ENCODE results near the gene CNP. TPM values are rescaled to one million over a fixed set of nuclear protein-coding genes. Genes with fewer than 3 reads are reported as not detected.

Gene CNP
- total RNA-seq, 4 donors from 2014 or later, result 41.8 to 65.2 (median 53.8) TPM

DNA sequence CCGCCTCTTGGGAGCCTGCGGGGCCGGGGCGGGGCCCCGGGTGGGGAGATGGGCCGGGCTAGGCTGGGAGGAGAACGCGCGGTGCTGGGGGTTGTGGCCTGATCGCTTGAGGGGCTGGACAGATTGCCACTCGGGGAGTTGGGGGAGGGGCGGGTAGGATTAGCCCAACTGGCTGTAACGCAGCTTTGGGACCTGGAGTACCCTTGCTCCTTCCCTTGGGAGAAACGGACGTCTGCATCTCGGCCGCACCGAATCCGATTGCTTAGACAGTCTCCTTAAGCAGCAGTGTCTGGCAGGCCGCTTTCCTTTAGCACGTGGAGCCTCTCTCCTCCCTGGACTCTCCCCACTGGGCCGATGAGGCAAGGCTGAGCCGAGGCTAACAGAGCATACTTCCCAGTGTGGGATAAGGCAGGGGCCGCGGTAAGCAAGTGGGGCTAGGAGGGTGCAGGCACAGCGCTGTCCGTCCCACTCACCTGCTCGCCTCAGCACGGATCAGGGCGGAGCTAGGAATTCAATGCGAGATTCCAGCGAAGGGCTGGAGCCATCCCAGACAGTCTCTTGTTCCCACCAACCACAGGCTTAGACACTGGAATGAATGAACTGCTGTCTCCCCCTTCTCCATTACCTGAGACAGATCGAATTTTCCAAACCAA is 47.3 kb upstream of the CNP start:
- WGBS, 2 donors, result 3 to 7% methylated on average over 4 to 20 of the region's 33 CpGs
- no peak for TF ChIP-seq POLR2A (IDR thresholded peaks at IDR 0.05)
- TF ChIP-seq, protein P1, sequence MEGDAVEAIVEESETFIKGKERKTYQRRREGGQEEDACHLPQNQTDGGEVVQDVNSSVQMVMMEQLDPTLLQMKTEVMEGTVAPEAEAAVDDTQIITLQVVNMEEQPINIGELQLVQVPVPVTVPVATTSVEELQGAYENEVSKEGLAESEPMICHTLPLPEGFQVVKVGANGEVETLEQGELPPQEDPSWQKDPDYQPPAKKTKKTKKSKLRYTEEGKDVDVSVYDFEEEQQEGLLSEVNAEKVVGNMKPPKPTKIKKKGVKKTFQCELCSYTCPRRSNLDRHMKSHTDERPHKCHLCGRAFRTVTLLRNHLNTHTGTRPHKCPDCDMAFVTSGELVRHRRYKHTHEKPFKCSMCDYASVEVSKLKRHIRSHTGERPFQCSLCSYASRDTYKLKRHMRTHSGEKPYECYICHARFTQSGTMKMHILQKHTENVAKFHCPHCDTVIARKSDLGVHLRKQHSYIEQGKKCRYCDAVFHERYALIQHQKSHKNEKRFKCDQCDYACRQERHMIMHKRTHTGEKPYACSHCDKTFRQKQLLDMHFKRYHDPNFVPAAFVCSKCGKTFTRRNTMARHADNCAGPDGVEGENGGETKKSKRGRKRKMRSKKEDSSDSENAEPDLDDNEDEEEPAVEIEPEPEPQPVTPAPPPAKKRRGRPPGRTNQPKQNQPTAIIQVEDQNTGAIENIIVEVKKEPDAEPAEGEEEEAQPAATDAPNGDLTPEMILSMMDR (IDR thresholded peaks at IDR 0.05), result no peak
- Histone ChIP-seq H3K4me3 (replicated peaks in 1 of 3) (peak overlapping the region in 1 of 3 donors; percentile 73), H3K27ac (peak overlapping the region; percentile 41 to 81 (median 79)), H3K27me3 (no peaks in the 10 kb centered on the region), H3K36me3 (no peaks in the 10 kb centered on the region), H3K9me3 (no peaks in the 10 kb centered on the region), H3K4me1 (peaks cover 18 to 25% of the 10 kb centered on the region in 2 donors)
- intact Hi-C loops (cut with DNase I), result no loop called here
- no peak for DNase-seq

GRCh38 chr17:41919840-41920579 is 46.6 kb upstream of the CNP start:
- H3K36me3 ChIP-seq, result no peaks in the 10 kb centered on the region
- peaks cover 18 to 25% of the 10 kb centered on the region in 2 donors for H3K4me1 ChIP-seq
- no peaks in the 10 kb centered on the region for H3K9me3 ChIP-seq
- DNase-seq, result peak; percentile 50 to 55
- WGBS, 2 donors, result 58 to 76% methylated on average over 7 of the region's 7 CpGs
- peak overlapping the region in 2 of 3 donors; percentile 41 to 79 for H3K27ac ChIP-seq
- H3K4me3 ChIP-seq (replicated peaks in 1 of 3), result no peak overlapping the region
- intact Hi-C loops (cut with DNase I), result no loop called here
- TF ChIP-seq POLR2A (IDR thresholded peaks at IDR 0.05), result no peak
- TF ChIP-seq, protein P1 (IDR thresholded peaks at IDR 0.05), result no peak
- H3K27me3 ChIP-seq, result no peaks in the 10 kb centered on the region

- H3K4me3 ChIP-seq (replicated peaks in 1 of 3), result no peak overlapping the region
- 97% methylated on average over 5 of the region's 5 CpGs for WGBS, 2 donors
- intact Hi-C loops (cut with DNase I), result no loop called here
- TF ChIP-seq, protein P1 (IDR thresholded peaks at IDR 0.05), result no peak
- TF ChIP-seq POLR2A (IDR thresholded peaks at IDR 0.05), result no peak
- H3K27ac ChIP-seq, result no peak overlapping the region
- H3K27me3 ChIP-seq, result no peaks in the 10 kb centered on the region
- no peak for DNase-seq
- peaks cover 18 to 25% of the 10 kb centered on the region in 2 donors for H3K4me1 ChIP-seq
- H3K9me3 ChIP-seq, result no peaks in the 10 kb centered on the region
- no peaks in the 10 kb centered on the region for H3K36me3 ChIP-seq
These were observed 46.0 kb upstream of the CNP start for GRCh38 chr17:41920580-41920955.

DNA sequence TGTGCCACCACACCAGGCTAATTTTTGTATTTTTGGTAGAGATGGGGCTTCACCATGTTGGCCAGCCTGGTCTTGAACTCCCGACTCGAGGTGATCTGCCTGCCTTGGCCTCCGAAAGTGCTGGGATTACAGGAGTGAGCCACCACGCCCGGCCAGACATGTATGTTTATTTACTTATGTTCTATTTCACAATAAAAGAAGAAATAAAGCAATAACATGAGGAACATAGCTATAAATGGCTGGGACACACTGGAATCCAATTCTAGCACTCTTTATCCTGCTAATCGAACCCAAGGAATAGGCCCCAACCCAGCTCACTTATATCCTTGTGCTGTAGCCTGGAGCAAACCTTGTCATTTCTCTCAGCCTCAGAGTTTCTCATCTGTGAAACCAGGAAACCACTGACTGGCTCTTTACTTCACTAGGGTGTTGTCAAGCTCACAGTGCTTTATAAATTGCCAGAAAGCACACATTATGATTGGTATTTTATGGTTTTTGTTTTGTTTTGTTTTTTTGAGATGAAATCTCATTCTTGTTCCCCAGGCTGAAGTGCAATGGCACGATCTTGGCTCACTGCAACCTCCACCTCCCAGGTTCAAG is 40.5 kb upstream of the CNP start:
- no peak for DNase-seq
- Histone ChIP-seq H3K4me1 (peaks cover 7 to 11% of the 10 kb centered on the region in 2 donors), H3K9me3 (no peaks in the 10 kb centered on the region), H3K4me3 (replicated peaks in 1 of 3) (no peak overlapping the region), H3K36me3 (no peaks in the 10 kb centered on the region), H3K27ac (no peak overlapping the region), H3K27me3 (no peaks in the 10 kb centered on the region)
- TF ChIP-seq, protein P1 (IDR thresholded peaks at IDR 0.05), result no peak
- TF ChIP-seq POLR2A (IDR thresholded peaks at IDR 0.05), result no peak
- 90 to 92% methylated on average over 7 of the region's 7 CpGs for WGBS, 2 donors
- intact Hi-C loops (cut with DNase I), result no loop called here

Data from thyroid gland (tissue), 4 donors.